Measurements from ENCODE around the gene POGZ.

The POGZ gene

GRCh38 chr1:151371370-151372057 lies 87.8 kb downstream of the POGZ start:
- no peak for DNase-seq (ENCODE audit: low read depth in 2 of 2)

GRCh38 chr1:151370211-151370911 lies 88.9 kb downstream of the POGZ start:
- no peak for DNase-seq (ENCODE audit: low read depth in 2 of 2)

- DNase-seq (ENCODE audit: low read depth in 2 of 2), result no peak
Measured at GRCh38 chr1:151369621-151370048, 89.7 kb downstream of the POGZ start.

- no peak for DNase-seq (ENCODE audit: low read depth in 2 of 2)
Measured at GRCh38 chr1:151369302-151369610, 90.0 kb downstream of the POGZ start.

- no peak for DNase-seq (ENCODE audit: low read depth in 2 of 2)
Measured at GRCh38 chr1:151368393-151369301, 90.6 kb downstream of the POGZ start.

- DNase-seq (ENCODE audit: low read depth in 2 of 2), result no peak
Measured at GRCh38 chr1:151367658-151368392, 91.5 kb downstream of the POGZ start.

- DNase-seq (ENCODE audit: low read depth in 2 of 2), result no peak
Measured at GRCh38 chr1:151364996-151365395, 94.3 kb downstream of the POGZ start.

GRCh38 chr1:151362308-151363155 lies 96.8 kb downstream of the POGZ start:
- DNase-seq (ENCODE audit: low read depth in 2 of 2), result no peak

GRCh38 chr1:151361883-151362282 lies 97.4 kb downstream of the POGZ start:
- no peak for DNase-seq (ENCODE audit: low read depth in 2 of 2)

- DNase-seq (ENCODE audit: low read depth in 2 of 2), result no peak
Measured at GRCh38 chr1:151356696-151357095, 102.6 kb downstream of the POGZ start.
